NCI-H1105 treated with DMSO at 0.1 percent for 48 hours (cell line): Measurements from ENCODE around the gene PHF23.

ENCODE experiments used
- DNase-seq: peaks from one replicate; lab custom pipeline; 2025; lab: John Stamatoyannopoulos, UW

Gene PHF23

GRCh38 chr17:7203391-7203790, 35.9 kb downstream of the PHF23 start:
- no peak for DNase-seq

GRCh38 chr17:7196651-7197401, 42.4 kb downstream of the PHF23 start:
- DNase-seq = no peak

GRCh38 chr17:7195971-7196370, 43.3 kb downstream of the PHF23 start:
- DNase-seq = no peak

GRCh38 chr17:7192271-7192937, 46.9 kb downstream of the PHF23 start:
- DNase-seq = no peak

GRCh38 chr17:7191571-7192270, 47.5 kb downstream of the PHF23 start:
- no peak for DNase-seq

DNA sequence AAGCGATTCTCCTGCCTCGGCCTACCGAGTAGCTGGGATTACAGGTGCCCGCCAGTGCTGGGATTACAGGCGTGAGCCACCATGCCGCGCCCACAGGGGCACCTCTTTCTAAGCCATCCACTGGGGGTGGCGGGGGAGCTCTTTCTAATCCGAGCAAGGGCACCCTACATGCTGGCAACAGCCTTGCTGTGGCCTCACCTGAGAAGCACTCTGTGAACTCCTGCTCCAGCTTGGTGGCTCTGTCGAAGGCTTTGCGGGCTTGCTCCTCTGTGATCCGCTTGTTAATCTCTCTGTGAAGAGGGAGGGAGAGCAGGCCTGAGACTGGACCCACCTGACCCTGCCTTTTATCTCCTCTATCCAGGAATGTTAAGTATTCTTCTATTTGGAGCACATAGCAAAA, 48.2 kb downstream of the PHF23 start:
- no peak for DNase-seq

DNA sequence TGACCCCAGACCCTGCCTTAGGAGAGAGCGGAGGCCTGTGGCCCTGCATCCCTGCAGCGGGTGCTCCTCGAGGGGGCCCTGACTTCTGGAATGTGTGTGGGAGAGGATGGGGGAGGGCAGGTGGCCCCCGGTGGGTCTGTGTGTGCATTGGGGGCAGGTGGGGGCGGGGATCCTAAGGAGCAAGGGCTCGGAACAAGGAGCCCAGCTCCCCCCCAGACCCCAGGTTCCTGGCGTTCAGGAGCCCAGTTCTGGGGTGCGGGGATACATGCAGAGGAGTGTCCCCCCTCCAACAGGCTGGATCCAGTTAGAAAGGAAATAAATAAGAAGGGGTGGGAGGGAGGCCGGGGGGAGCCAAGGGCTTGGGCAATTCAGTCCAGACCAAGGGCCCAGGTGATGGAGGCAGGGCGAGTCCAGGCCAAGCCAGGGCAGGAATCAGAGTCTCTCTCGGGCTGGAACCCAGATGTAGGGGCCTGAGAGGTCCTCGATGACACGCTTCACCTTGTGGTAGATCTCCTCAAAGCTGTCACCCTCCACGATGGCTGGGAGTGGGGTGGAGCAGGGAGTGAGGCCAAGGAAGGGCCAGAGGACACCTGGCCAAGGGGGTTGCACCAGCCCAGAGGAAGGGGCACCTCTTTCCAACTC, 48.9 kb downstream of the PHF23 start:
- DNase-seq = no peak

- no peak for DNase-seq
Observed at GRCh38 chr17:7186241-7186640, 53.0 kb downstream of the PHF23 start.
